A549 (cell line): ENCODE data around the gene PSMB10. TPM values are rescaled to one million over a fixed set of nuclear protein-coding genes. Genes with fewer than 3 reads are reported as not detected.

Source experiments
- ATAC-seq, 2 experiments: fragments of 200-7000 bp in 1 of 2; fragments of >200 bp in 1 of 2; cut with Nextera tagmentation in 1 of 2; cut with Tn5 transposase in 1 of 2; 3 replicates each; pipeline versions ENCODE4 v1.8.0 to v1.9.1; 2018 to 2020; ENCODE audit warnings: mild to moderate bottlenecking in 1 of 2, moderate library complexity in 1 of 2
- CTCF ChIA-PET: fragments of 300-600 bp; sonication (Branson Sonifier 250); formaldehyde crosslinking; extraction: SDS; loops from one replicate; lab custom pipeline; 2021; ENCODE audit warnings: antibody characterized with exemption, inconsistent platforms; lab: Yijun Ruan, JAX
- POLR2A ChIA-PET: fragments of 350-600 bp; formaldehyde crosslinking; extraction: SDS; loops from one replicate; lab custom pipeline; 2021; ENCODE audit warnings: antibody characterized with exemption, inconsistent platforms; lab: Yijun Ruan, JAX
- DNase-seq, 2 experiments: peaks; one replicate each; pipeline versions ENCODE4 v3.0.0 to v3.0.0-alpha.2; 2011 to 2016; ENCODE audit warnings: low read depth in 1 of 2, low spot score in 1 of 2
- FAIRE-seq: peaks from 2 replicates; lab custom pipeline; 2011; peaks lifted over from hg19 to GRCh38; lab: Jason Lieb, UNC
- H3K27ac ChIP-seq, 2 experiments: fragments of >200 bp; sonication (Bioruptor Twin); formaldehyde crosslinking; 3 replicates each; pipeline ENCODE4 v1.5.1; 2016 to 2017
- H3K4me1 ChIP-seq: fragments of >200 bp; sonication (Bioruptor Twin); formaldehyde crosslinking; 3 replicates; pipeline ENCODE4 v1.6.1; 2016
- H3K4me2 ChIP-seq: fragments of >200 bp; sonication (Bioruptor Twin); formaldehyde crosslinking; 3 replicates; pipeline ENCODE4 v1.6.1; 2016
- H3K4me3 ChIP-seq: fragments of >200 bp; sonication (Bioruptor Twin); formaldehyde crosslinking; 3 replicates; pipeline ENCODE4 v1.5.1; 2016
- H3K9me3 ChIP-seq: fragments of >200 bp; sonication (Bioruptor Twin); formaldehyde crosslinking; 3 replicates; pipeline ENCODE4 v1.6.1; 2016
- BCL3 ChIP-seq: fragments of >200 bp; sonication (Bioruptor Twin); formaldehyde crosslinking; IDR thresholded peaks from 3 replicates; pipeline ENCODE4 v1.6.1; 2016
- CBX2 ChIP-seq: fragments of 200-600 bp; sonication (generic); IDR thresholded peaks from 2 replicates; pipeline ENCODE4 v1.6.1; 2016; ENCODE audit warnings: low read depth, mild to moderate bottlenecking, borderline replicate concordance
- CHD4 ChIP-seq: fragments of 200-600 bp; sonication (generic); IDR thresholded peaks from 2 replicates; pipeline ENCODE4 v1.6.1; 2016; ENCODE audit warnings: antibody characterized with exemption, mild to moderate bottlenecking, borderline replicate concordance
- E2F6 ChIP-seq: IDR thresholded peaks from 2 replicates; pipeline ENCODE4 v1.6.1; 2012; ENCODE audit warnings: low read depth, borderline replicate concordance
- EP300 ChIP-seq, 2 experiments: fragments of >200 bp; sonication (Bioruptor Twin); formaldehyde crosslinking; IDR thresholded peaks; 2 replicates in 1 of 2; 3 replicates in 1 of 2; pipeline ENCODE4 v1.6.1; 2016 to 2017
- ESRRA ChIP-seq: fragments of 150-350 bp; IDR thresholded peaks from 2 replicates; pipeline ENCODE4 v1.6.1; 2014; ENCODE audit warnings: mild to moderate bottlenecking, low read length, borderline replicate concordance
- FOSB ChIP-seq: fragments of 250-450 bp; sonication (Bioruptor Pico); IDR thresholded peaks from 2 replicates; pipeline ENCODE4 v1.5.0; 2020; ENCODE audit warnings: mild to moderate bottlenecking, moderate library complexity
- FOSL2 ChIP-seq, 2 experiments: fragments of 450-650 bp in 1 of 2; fragments of >200 bp in 1 of 2; sonication (Bioruptor Twin) in 1 of 2; formaldehyde crosslinking; IDR thresholded peaks; 2 replicates each; pipeline versions ENCODE4 v1.5.0 to v1.6.1; 2016 to 2020; ENCODE audit warnings: mild to moderate bottlenecking in 1 of 2, moderate library complexity in 1 of 2
- FOXS1 ChIP-seq: fragments of 250-450 bp; sonication (Bioruptor Pico); IDR thresholded peaks from 2 replicates; pipeline ENCODE4 v1.5.0; 2020; ENCODE audit warnings: mild to moderate bottlenecking, moderate library complexity
- KDM1A ChIP-seq: fragments of 200-600 bp; sonication (generic); IDR thresholded peaks from 2 replicates; pipeline ENCODE4 v1.6.1; 2016; ENCODE audit warnings: low read depth, mild to moderate bottlenecking
- POLR2A ChIP-seq: IDR thresholded peaks from 2 replicates; pipeline ENCODE4 v1.6.1; 2012; ENCODE audit warnings: mild to moderate bottlenecking, low read length
- POLR2AphosphoS2 ChIP-seq: conservative IDR thresholded peaks from 2 replicates; pipeline ENCODE4 v1.6.1; 2012; ENCODE audit warnings: low read length, improper control_type of control experiment, inconsistent platforms
- RAD21 ChIP-seq, 2 experiments: fragments of >200 bp in 1 of 2; sonication (Bioruptor Twin) in 1 of 2; formaldehyde crosslinking in 1 of 2; IDR thresholded peaks in 1 of 2; conservative IDR thresholded peaks in 1 of 2; 2 replicates in 1 of 2; 3 replicates in 1 of 2; pipeline ENCODE4 v1.6.1; 2012 to 2018; ENCODE audit warnings: inconsistent platforms in 1 of 2
- RARB ChIP-seq: fragments of 250-450 bp; sonication (Bioruptor Pico); IDR thresholded peaks from 2 replicates; pipeline ENCODE4 v1.8.0; 2021; ENCODE audit warnings: mild to moderate bottlenecking, moderate library complexity
- TFCP2L1 ChIP-seq: fragments of 250-450 bp; sonication (Bioruptor Pico); IDR thresholded peaks from 2 replicates; pipeline ENCODE4 v1.5.0; 2021; ENCODE audit warnings: mild to moderate bottlenecking
- ZC3H11A ChIP-seq: fragments of 450-650 bp; IDR thresholded peaks from 2 replicates; pipeline ENCODE4 v1.6.1; 2014; ENCODE audit warnings: antibody characterized with exemption, mild to moderate bottlenecking
- ZFP36 ChIP-seq: fragments of 450-650 bp; IDR thresholded peaks from 2 replicates; pipeline ENCODE4 v1.6.1; 2014; ENCODE audit warnings: borderline replicate concordance; ENCODE audit not compliant: partially characterized antibody
- WGBS: methylation state at CpG from one replicate; pipeline ENCODE4 v1.1.6; 2017; ENCODE audit errors: missing lambda C conversion rate; 5-methylcytosine and 5-hydroxymethylcytosine counted together
- polyA plus RNA-seq, 4 experiments: library from polyadenylated mRNA; depleted of rRNA in 3 of 4; stranded (reverse); fragments of >200 nt; fragmentation: RNase III in 1 of 4; extraction: RNeasy Plus Mini Kit Qiagen cat#74134 plus additional on column Dnase treatment in 1 of 4; gene quantifications; 2 replicates in 3 of 4; 3 replicates in 1 of 4; pipeline ENCODE4 v1.2.3, GENCODE V29; 2011 to 2017
- TF ChIP-seq, protein P1 (sequence below): fragments of 150-350 bp; IDR thresholded peaks from 2 replicates; pipeline ENCODE4 v1.6.1; 2014; ENCODE audit warnings: low read depth, mild to moderate bottlenecking, low read length
- TF ChIP-seq, protein P2 (sequence below): fragments of 250-450 bp; sonication (Bioruptor Pico); IDR thresholded peaks from 2 replicates; pipeline ENCODE4 v1.5.0; 2021; ENCODE audit warnings: mild to moderate bottlenecking, moderate library complexity, borderline replicate concordance

The PSMB10 gene
- polyA plus RNA-seq, 2 of the 4 experiments (the other 2 are of a cell fraction), result 11.3 to 52.4 TPM

- TF ChIP-seq CHD4, result no peak
- TF ChIP-seq TFCP2L1, result no peak
- TF ChIP-seq E2F6, result no peak
- no peak for TF ChIP-seq POLR2AphosphoS2
- TF ChIP-seq, protein P1, sequence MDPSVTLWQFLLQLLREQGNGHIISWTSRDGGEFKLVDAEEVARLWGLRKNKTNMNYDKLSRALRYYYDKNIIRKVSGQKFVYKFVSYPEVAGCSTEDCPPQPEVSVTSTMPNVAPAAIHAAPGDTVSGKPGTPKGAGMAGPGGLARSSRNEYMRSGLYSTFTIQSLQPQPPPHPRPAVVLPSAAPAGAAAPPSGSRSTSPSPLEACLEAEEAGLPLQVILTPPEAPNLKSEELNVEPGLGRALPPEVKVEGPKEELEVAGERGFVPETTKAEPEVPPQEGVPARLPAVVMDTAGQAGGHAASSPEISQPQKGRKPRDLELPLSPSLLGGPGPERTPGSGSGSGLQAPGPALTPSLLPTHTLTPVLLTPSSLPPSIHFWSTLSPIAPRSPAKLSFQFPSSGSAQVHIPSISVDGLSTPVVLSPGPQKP, result no peak
- TF ChIP-seq RARB (CRISPR knock-in tag), result no peak
Measured at GRCh38 chr16:67954421-67955196, 18.0 kb upstream of the PSMB10 start (continued).

DNA sequence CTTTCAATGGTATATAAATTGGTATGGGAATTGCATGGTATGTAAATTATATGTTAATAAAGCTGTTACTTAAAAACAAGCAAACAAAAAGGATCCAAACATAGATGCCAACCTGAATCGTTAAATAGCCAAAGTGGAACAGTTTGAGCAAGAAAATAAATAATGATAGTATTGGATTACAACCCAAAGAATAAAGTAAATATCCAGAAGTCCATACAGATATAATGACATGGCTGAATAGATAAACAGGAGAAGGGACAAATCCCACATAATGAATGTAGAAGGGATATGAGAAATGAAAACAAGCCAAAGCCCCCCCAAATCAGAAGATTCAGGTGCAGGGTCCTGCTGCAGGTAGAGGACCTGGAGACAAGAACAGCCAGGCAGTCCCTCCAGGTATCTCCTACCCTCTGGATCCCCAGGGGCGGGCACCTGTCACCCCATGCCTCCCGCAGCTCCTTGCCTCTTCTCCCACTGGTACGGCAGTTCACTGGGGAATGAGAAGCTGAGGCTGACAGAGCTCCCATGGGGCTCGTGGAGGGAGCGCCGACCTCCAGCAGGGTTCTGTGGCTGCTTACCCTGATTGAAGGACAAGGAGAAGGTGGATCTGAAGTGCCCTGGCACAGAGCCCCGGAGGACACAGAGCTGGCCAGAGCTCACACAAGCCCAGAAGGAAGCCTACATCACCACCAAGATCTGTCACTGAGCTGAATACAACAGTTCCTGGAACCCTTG lies 17.2 kb upstream of the PSMB10 start:
- POLR2A ChIA-PET, result interaction anchor here (0.5 kb wide), 1 partner anchor 87 kb away, joined by 5 read pairs; no protein-coding TSS in a partner anchor
- WGBS, result 90% methylated on average over 4 of the region's 8 CpGs
- H3K4me1 ChIP-seq, result no peaks in the 10 kb centered on the region
- no peak overlapping the region for H3K4me2 ChIP-seq
- TF ChIP-seq ZC3H11A, result no peak
- TF ChIP-seq FOSB (CRISPR knock-in tag), result no peak
- no peak for TF ChIP-seq FOSL2 (IDR thresholded peaks at IDR 0.05)
- no peak for TF ChIP-seq FOSL2 (CRISPR knock-in tag; IDR thresholded peaks at IDR 0.05)
- no peak for TF ChIP-seq CBX2
- TF ChIP-seq, protein P2, sequence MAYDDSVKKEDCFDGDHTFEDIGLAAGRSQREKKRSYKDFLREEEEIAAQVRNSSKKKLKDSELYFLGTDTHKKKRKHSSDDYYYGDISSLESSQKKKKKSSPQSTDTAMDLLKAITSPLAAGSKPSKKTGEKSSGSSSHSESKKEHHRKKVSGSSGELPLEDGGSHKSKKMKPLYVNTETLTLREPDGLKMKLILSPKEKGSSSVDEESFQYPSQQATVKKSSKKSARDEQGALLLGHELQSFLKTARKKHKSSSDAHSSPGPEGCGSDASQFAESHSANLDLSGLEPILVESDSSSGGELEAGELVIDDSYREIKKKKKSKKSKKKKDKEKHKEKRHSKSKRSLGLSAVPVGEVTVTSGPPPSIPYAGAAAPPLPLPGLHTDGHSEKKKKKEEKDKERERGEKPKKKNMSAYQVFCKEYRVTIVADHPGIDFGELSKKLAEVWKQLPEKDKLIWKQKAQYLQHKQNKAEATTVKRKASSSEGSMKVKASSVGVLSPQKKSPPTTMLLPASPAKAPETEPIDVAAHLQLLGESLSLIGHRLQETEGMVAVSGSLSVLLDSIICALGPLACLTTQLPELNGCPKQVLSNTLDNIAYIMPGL (CRISPR knock-in tag), result no peak
- TF ChIP-seq EP300 (IDR thresholded peaks at IDR 0.05), result no peak
- TF ChIP-seq ESRRA, result no peak
- TF ChIP-seq POLR2A, result no peak
- TF ChIP-seq RAD21 (conservative IDR thresholded peaks at IDR 0.05 in 1 of 2, IDR thresholded peaks at IDR 0.05 in 1 of 2), result no peak
- TF ChIP-seq FOXS1 (CRISPR knock-in tag), result no peak
- no peak for TF ChIP-seq ZFP36
- no peak for TF ChIP-seq E2F6
- no peak for TF ChIP-seq KDM1A
- TF ChIP-seq BCL3, result no peak
- FAIRE-seq, result no peak
- no peak overlapping the region for H3K4me3 ChIP-seq
- CTCF ChIA-PET, result interaction anchor here (0.8 to 8.4 kb wide), 3 partner anchors 12 to 138 kb away, joined by 3 to 54 read pairs (median 8); partner anchors contain the start of gene LCAT
- DNase-seq, result no peak
- H3K9me3 ChIP-seq, result no peaks in the 10 kb centered on the region
- ATAC-seq, result no peak
- no peak overlapping the region for H3K27ac ChIP-seq
